ENCODE results near the gene HDAC8. TPM values are rescaled to one million over a fixed set of nuclear protein-coding genes. Genes with fewer than 3 reads are reported as not detected.
"Not testable (repeated sequence)": the region's sequence is repeated elsewhere in the genome, so short reads cannot be mapped to it uniquely, and the experiment has no call there.

Gene HDAC8
- total RNA-seq, 1 donor = 28.1 TPM

GRCh38 chrX:72532366-72532765, 40.3 kb downstream of the HDAC8 start:
- H3K4me3 ChIP-seq (ENCODE audit: low read depth, low read length) = no peak overlapping the region
- DNase-seq (ENCODE audit: low read depth) = no peak
- TF ChIP-seq CTCF (IDR thresholded peaks at IDR 0.05; ENCODE audit: insufficient read depth, low read depth, low read length) = no peak

GRCh38 chrX:72526534-72527508, 45.8 kb downstream of the HDAC8 start:
- DNase-seq (ENCODE audit: low read depth) = peak; percentile 2
- no peak overlapping the region for H3K4me3 ChIP-seq (ENCODE audit: low read depth, low read length)
- TF ChIP-seq CTCF (IDR thresholded peaks at IDR 0.05; ENCODE audit: insufficient read depth, low read depth, low read length) = no peak

GRCh38 chrX:72498782-72499181, 73.9 kb downstream of the HDAC8 start:
- no peak for TF ChIP-seq CTCF (IDR thresholded peaks at IDR 0.05; ENCODE audit: insufficient read depth, low read depth, low read length)
- H3K4me3 ChIP-seq (ENCODE audit: low read depth, low read length) = no peak overlapping the region
- no peak for DNase-seq (ENCODE audit: low read depth)

GRCh38 chrX:72495046-72495445, 77.6 kb downstream of the HDAC8 start:
- TF ChIP-seq CTCF (IDR thresholded peaks at IDR 0.05; ENCODE audit: insufficient read depth, low read depth, low read length) = no peak
- H3K4me3 ChIP-seq (ENCODE audit: low read depth, low read length) = no peak overlapping the region
- DNase-seq (ENCODE audit: low read depth) = peak; percentile 47

- DNase-seq (ENCODE audit: low read depth) = no peak
- H3K4me3 ChIP-seq (ENCODE audit: low read depth, low read length) = no peak overlapping the region
- TF ChIP-seq CTCF (IDR thresholded peaks at IDR 0.05; ENCODE audit: insufficient read depth, low read depth, low read length) = no peak
Measured at GRCh38 chrX:72492499-72492898, 80.1 kb downstream of the HDAC8 start.

- not testable (repeated sequence) for DNase-seq (ENCODE audit: low read depth); H3K4me3 ChIP-seq (ENCODE audit: low read depth, low read length)
Measured at GRCh38 chrX:72490221-72490620, 82.4 kb downstream of the HDAC8 start.

GRCh38 chrX:72487661-72488060, 85.0 kb downstream of the HDAC8 start:
- no peak overlapping the region for H3K4me3 ChIP-seq (ENCODE audit: low read depth, low read length)
- no peak for DNase-seq (ENCODE audit: low read depth)
- no peak for TF ChIP-seq CTCF (IDR thresholded peaks at IDR 0.05; ENCODE audit: insufficient read depth, low read depth, low read length)

All from fibroblast of villous mesenchyme (primary cell).